Glutamatergic neuron (in vitro differentiated cells): ENCODE data around the gene TAGAP. TPM values are rescaled to one million over a fixed set of nuclear protein-coding genes. Genes with fewer than 3 reads are reported as not detected.

ENCODE experiments used
- DNase-seq: peaks from one replicate; pipeline ENCODE4 v3.0.0; 2022
- H3K27ac Mint-ChIP-seq: one replicate; pipeline ENCODE4 v1.8.0; 2020; ENCODE audit warnings: mild to moderate bottlenecking, mixed read lengths, inconsistent platforms; ENCODE audit not compliant: unreplicated experiment
- H3K27me3 Mint-ChIP-seq: one replicate; pipeline ENCODE4 v1.8.0; 2020; ENCODE audit warnings: mild to moderate bottlenecking, moderate library complexity, mixed read lengths, inconsistent platforms; ENCODE audit not compliant: unreplicated experiment
- H3K36me3 Mint-ChIP-seq: one replicate; pipeline ENCODE4 v1.8.0; 2020; ENCODE audit warnings: mild to moderate bottlenecking, mixed read lengths, inconsistent platforms; ENCODE audit not compliant: unreplicated experiment
- H3K4me1 Mint-ChIP-seq: one replicate; pipeline ENCODE4 v1.8.0; 2020; ENCODE audit warnings: mild to moderate bottlenecking, low read depth, mixed read lengths, inconsistent platforms; ENCODE audit not compliant: unreplicated experiment
- H3K4me3 Mint-ChIP-seq: one replicate; pipeline ENCODE4 v1.8.0; 2020; ENCODE audit warnings: mild to moderate bottlenecking, mixed read lengths, inconsistent platforms; ENCODE audit not compliant: unreplicated experiment
- H3K9me3 Mint-ChIP-seq: one replicate; pipeline ENCODE4 v1.8.0; 2020; ENCODE audit warnings: mild to moderate bottlenecking, moderate library complexity, mixed read lengths, inconsistent platforms; ENCODE audit not compliant: unreplicated experiment
- total RNA-seq: library from RNA; stranded (reverse); fragmentation: NEBNext Ultra II Directional; extraction: Animal tissue kit (Norgen Biotek cat#: 25700); gene quantifications from one replicate; pipeline ENCODE4 v1.2.1, GENCODE V29; 2021; ENCODE audit not compliant: unreplicated experiment
- TF ChIP-seq, protein P1 (sequence below): fragments of 200-600 bp; sonication (generic); IDR thresholded peaks from one replicate; pipeline ENCODE4 v1.5.0; 2021; ENCODE audit not compliant: partially characterized antibody, unreplicated experiment

TAGAP gene
- total RNA-seq, 1 donor from 2014 or later, result not detected

DNA sequence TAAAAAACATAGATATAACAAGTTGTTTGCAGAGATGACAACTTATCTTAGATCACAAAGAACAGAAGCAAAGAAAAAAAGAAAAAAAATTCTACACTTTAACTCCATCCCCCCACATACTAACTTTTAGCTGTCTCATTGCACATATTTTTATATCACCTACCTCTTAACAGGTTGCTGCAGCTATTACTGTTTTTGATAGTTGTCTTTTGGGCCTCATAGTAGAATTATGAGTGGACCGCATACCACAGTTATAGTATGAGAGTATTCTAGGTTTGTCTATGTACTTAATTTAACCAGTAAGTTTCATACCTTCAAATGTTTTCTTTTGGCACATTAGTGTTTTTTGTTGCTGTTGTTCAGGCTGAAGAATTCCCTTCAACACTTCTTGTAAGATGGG, 57.1 kb downstream of the TAGAP start:
- no peak for DNase-seq
- H3K27ac Mint-ChIP-seq, result no peak overlapping the region
- peaks cover 3% of the 10 kb centered on the region for H3K27me3 Mint-ChIP-seq
- H3K9me3 Mint-ChIP-seq, result peaks cover 13% of the 10 kb centered on the region
- H3K4me3 Mint-ChIP-seq, result no peak overlapping the region
- H3K36me3 Mint-ChIP-seq, result peaks cover 25% of the 10 kb centered on the region
- no peaks in the 10 kb centered on the region for H3K4me1 Mint-ChIP-seq
- TF ChIP-seq, protein P1, sequence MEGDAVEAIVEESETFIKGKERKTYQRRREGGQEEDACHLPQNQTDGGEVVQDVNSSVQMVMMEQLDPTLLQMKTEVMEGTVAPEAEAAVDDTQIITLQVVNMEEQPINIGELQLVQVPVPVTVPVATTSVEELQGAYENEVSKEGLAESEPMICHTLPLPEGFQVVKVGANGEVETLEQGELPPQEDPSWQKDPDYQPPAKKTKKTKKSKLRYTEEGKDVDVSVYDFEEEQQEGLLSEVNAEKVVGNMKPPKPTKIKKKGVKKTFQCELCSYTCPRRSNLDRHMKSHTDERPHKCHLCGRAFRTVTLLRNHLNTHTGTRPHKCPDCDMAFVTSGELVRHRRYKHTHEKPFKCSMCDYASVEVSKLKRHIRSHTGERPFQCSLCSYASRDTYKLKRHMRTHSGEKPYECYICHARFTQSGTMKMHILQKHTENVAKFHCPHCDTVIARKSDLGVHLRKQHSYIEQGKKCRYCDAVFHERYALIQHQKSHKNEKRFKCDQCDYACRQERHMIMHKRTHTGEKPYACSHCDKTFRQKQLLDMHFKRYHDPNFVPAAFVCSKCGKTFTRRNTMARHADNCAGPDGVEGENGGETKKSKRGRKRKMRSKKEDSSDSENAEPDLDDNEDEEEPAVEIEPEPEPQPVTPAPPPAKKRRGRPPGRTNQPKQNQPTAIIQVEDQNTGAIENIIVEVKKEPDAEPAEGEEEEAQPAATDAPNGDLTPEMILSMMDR, result no peak

Other genes starting within 250 kb of the TAGAP start
- 272 TPM for gene EZR, start 225.6 kb downstream of the TAGAP start, total RNA-seq
- 4.6 TPM for gene RSPH3, start 44.8 kb downstream of the TAGAP start, total RNA-seq
- 0.88 TPM for gene FNDC1, start 124.4 kb upstream of the TAGAP start, total RNA-seq